GM15510 (cell line): ENCODE results near the gene AGBL1.

Experiments used
- POLR2A ChIP-seq: IDR thresholded peaks from 3 replicates; pipeline ENCODE4 v1.6.1; 2011; ENCODE audit warnings: borderline replicate concordance; ENCODE audit not compliant: insufficient read length; ENCODE audit errors: extremely low read depth

AGBL1 gene

GRCh38 chr15:86127547-86127946 lies 47.9 kb downstream of the AGBL1 start:
- no peak for TF ChIP-seq POLR2A

- TF ChIP-seq POLR2A, result no peak
Observed at GRCh38 chr15:86135041-86135440, 55.4 kb downstream of the AGBL1 start.

- no peak for TF ChIP-seq POLR2A
Observed at GRCh38 chr15:86136861-86137260, 57.2 kb downstream of the AGBL1 start.

GRCh38 chr15:86138798-86139197 lies 59.1 kb downstream of the AGBL1 start:
- no peak for TF ChIP-seq POLR2A

GRCh38 chr15:86139828-86140227 lies 60.2 kb downstream of the AGBL1 start:
- no peak for TF ChIP-seq POLR2A

- TF ChIP-seq POLR2A, result no peak
Observed at GRCh38 chr15:86154705-86155104, 75.0 kb downstream of the AGBL1 start.

- TF ChIP-seq POLR2A, result no peak
Observed at GRCh38 chr15:86155551-86155950, 75.9 kb downstream of the AGBL1 start.

- no peak for TF ChIP-seq POLR2A
Observed at GRCh38 chr15:86157606-86158293, 78.1 kb downstream of the AGBL1 start.

- TF ChIP-seq POLR2A, result no peak
Observed at GRCh38 chr15:86159468-86159867, 79.8 kb downstream of the AGBL1 start.

- no peak for TF ChIP-seq POLR2A
Observed at GRCh38 chr15:86161250-86161649, 81.6 kb downstream of the AGBL1 start.

GRCh38 chr15:86162172-86162591 lies 82.5 kb downstream of the AGBL1 start:
- no peak for TF ChIP-seq POLR2A

- no peak for TF ChIP-seq POLR2A
Observed at GRCh38 chr15:86162641-86163040, 83.0 kb downstream of the AGBL1 start.

GRCh38 chr15:86163816-86164215 lies 84.1 kb downstream of the AGBL1 start:
- TF ChIP-seq POLR2A, result no peak

GRCh38 chr15:86164232-86164898 lies 84.7 kb downstream of the AGBL1 start:
- TF ChIP-seq POLR2A, result no peak

- TF ChIP-seq POLR2A, result no peak
Observed at GRCh38 chr15:86165265-86166211, 85.9 kb downstream of the AGBL1 start.
